HepG2 (cell line): ENCODE measurements around the gene R3HDM1. TPM values are rescaled to one million over a fixed set of nuclear protein-coding genes. Genes with fewer than 3 reads are reported as not detected.

Experiments used
- BCL6 ChIP-seq: IDR thresholded peaks from 2 replicates; pipeline ENCODE4 v1.6.1; 2016; ENCODE audit warnings: missing genetic modification reagents, missing compliant biosample characterization
- ESRRA ChIP-seq: sonication (generic); formaldehyde crosslinking; IDR thresholded peaks from 2 replicates; pipeline ENCODE4 v1.5.1; 2020; ENCODE audit warnings: mild to moderate bottlenecking, low read depth, missing genetic modification reagents
- RCOR2 ChIP-seq: IDR thresholded peaks from 2 replicates; pipeline ENCODE4 v1.6.1; 2016; ENCODE audit warnings: missing biosample characterization, missing genetic modification reagents
- polyA plus RNA-seq, 8 experiments: library from polyadenylated mRNA; depleted of rRNA in 3 of 8; stranded (reverse) in 7 of 8; unstranded in 1 of 8; fragments of >200 nt; fragmentation: Illumina TruSeq in 4 of 8; extraction: Trizol in 4 of 8; gene quantifications; 2 replicates each; pipeline versions ENCODE4 v1.2.1 to v1.2.3, GENCODE V29; 2011 to 2016; ENCODE audit warnings: low read depth in 4 of 8, missing spikeins in 1 of 8, mixed read lengths in 1 of 8; ENCODE audit not compliant: insufficient read depth in 1 of 8
- total RNA-seq, 5 experiments: library from RNA; depleted of rRNA; stranded (reverse); fragments of >200 nt; fragmentation: Illumina TruSeq; extraction: Trizol; gene quantifications; 2 replicates each; pipeline ENCODE4 v1.2.3, GENCODE V29; 2016; ENCODE audit warnings: low read depth in 1 of 5
- TF ChIP-seq, protein P1 (sequence below): sonication (generic); formaldehyde crosslinking; IDR thresholded peaks from 2 replicates; pipeline ENCODE4 v1.8.0; 2022; ENCODE audit warnings: mild to moderate bottlenecking, missing genetic modification reagents; ENCODE audit not compliant: insufficient replicate concordance
- TF ChIP-seq, protein P2 (sequence below): sonication (generic); formaldehyde crosslinking; IDR thresholded peaks from one replicate; pipeline ENCODE4 v1.5.1; 2020; ENCODE audit warnings: mild to moderate bottlenecking, missing genetic modification reagents; ENCODE audit errors: not compliant biosample characterization
- TF ChIP-seq, protein P3 (sequence below): sonication (generic); formaldehyde crosslinking; IDR thresholded peaks from 2 replicates; pipeline ENCODE4 v1.8.1; 2023; ENCODE audit warnings: missing genetic modification reagents, mild to moderate bottlenecking, borderline replicate concordance
- TF ChIP-seq, protein P4 (sequence below): sonication (generic); formaldehyde crosslinking; IDR thresholded peaks from 2 replicates; pipeline ENCODE4 v1.4.0; 2020; ENCODE audit warnings: missing genetic modification reagents

The R3HDM1 gene
- total and polyA plus RNA-seq, 2 of the 13 experiments (the other 11 are each of a cell fraction or from before 2014, with no cell fraction given) = 15.7 to 54.3 TPM

DNA sequence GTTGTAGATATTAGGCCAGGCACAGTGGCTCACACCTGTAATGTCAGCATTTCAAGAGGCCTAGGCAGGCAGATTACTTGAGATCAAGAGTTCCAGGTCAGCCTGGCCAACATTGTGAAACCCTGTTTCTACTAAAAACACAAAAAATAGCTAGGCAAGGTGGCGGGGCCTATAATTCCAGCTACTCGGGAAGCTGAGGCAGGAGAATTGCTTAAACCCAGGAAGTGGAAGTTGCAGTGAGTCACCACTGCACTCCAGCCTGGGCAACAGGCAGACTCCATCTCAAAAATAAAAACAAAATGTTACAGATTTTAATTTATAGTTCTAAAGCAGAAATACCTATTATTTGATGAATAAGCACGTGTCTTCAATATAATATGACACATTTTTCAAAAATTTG is 144.7 kb downstream of the R3HDM1 start (continued):
- TF ChIP-seq, protein P1, sequence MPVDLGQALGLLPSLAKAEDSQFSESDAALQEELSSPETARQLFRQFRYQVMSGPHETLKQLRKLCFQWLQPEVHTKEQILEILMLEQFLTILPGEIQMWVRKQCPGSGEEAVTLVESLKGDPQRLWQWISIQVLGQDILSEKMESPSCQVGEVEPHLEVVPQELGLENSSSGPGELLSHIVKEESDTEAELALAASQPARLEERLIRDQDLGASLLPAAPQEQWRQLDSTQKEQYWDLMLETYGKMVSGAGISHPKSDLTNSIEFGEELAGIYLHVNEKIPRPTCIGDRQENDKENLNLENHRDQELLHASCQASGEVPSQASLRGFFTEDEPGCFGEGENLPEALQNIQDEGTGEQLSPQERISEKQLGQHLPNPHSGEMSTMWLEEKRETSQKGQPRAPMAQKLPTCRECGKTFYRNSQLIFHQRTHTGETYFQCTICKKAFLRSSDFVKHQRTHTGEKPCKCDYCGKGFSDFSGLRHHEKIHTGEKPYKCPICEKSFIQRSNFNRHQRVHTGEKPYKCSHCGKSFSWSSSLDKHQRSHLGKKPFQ = no peak
- no peak for TF ChIP-seq BCL6
- TF ChIP-seq ESRRA = no peak
- TF ChIP-seq, protein P2, sequence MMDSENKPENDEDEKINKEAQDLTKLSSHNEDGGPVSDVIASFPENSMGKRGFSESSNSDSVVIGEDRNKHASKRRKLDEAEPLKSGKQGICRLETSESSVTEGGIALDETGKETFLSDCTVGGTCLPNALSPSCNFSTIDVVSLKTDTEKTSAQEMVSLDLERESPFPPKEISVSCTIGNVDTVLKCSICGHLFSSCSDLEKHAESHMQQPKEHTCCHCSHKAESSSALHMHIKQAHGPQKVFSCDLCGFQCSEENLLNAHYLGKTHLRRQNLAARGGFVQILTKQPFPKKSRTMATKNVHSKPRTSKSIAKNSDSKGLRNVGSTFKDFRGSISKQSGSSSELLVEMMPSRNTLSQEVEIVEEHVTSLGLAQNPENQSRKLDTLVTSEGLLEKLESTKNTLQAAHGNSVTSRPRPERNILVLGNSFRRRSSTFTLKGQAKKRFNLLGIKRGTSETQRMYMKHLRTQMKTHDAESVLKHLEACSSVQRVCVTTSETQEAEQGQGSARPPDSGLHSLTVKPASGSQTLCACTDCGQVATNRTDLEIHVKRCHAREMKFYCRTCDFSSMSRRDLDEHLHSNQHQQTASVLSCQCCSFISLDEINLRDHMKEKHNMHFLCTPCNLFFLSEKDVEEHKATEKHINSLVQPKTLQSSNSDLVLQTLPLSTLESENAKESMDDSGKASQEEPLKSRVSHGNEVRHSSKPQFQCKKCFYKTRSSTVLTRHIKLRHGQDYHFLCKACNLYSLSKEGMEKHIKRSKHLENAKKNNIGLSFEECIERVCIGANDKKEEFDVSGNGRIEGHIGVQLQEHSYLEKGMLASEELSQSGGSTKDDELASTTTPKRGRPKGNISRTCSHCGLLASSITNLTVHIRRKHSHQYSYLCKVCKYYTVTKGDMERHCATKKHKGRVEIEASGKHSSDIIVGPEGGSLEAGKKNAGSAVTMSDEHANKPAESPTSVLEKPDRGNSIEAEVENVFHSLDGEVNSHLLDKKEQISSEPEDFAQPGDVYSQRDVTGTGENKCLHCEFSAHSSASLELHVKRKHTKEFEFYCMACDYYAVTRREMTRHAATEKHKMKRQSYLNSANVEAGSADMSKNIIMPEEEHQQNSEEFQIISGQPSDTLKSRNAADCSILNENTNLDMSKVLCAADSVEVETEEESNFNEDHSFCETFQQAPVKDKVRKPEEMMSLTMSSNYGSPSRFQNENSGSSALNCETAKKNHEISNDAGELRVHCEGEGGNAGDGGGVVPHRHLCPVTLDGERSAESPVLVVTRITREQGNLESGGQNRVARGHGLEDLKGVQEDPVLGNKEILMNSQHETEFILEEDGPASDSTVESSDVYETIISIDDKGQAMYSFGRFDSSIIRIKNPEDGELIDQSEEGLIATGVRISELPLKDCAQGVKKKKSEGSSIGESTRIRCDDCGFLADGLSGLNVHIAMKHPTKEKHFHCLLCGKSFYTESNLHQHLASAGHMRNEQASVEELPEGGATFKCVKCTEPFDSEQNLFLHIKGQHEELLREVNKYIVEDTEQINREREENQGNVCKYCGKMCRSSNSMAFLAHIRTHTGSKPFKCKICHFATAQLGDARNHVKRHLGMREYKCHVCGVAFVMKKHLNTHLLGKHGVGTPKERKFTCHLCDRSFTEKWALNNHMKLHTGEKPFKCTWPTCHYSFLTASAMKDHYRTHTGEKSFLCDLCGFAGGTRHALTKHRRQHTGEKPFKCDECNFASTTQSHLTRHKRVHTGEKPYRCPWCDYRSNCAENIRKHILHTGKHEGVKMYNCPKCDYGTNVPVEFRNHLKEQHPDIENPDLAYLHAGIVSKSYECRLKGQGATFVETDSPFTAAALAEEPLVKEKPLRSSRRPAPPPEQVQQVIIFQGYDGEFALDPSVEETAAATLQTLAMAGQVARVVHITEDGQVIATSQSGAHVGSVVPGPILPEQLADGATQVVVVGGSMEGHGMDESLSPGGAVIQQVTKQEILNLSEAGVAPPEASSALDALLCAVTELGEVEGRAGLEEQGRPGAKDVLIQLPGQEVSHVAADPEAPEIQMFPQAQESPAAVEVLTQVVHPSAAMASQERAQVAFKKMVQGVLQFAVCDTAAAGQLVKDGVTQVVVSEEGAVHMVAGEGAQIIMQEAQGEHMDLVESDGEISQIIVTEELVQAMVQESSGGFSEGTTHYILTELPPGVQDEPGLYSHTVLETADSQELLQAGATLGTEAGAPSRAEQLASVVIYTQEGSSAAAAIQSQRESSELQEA = no peak
- no peak for TF ChIP-seq RCOR2 (CRISPR knock-in tag)
- TF ChIP-seq, protein P3, sequence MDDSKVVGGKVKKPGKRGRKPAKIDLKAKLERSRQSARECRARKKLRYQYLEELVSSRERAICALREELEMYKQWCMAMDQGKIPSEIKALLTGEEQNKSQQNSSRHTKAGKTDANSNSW (CRISPR knock-in tag) = no peak
- TF ChIP-seq, protein P4, sequence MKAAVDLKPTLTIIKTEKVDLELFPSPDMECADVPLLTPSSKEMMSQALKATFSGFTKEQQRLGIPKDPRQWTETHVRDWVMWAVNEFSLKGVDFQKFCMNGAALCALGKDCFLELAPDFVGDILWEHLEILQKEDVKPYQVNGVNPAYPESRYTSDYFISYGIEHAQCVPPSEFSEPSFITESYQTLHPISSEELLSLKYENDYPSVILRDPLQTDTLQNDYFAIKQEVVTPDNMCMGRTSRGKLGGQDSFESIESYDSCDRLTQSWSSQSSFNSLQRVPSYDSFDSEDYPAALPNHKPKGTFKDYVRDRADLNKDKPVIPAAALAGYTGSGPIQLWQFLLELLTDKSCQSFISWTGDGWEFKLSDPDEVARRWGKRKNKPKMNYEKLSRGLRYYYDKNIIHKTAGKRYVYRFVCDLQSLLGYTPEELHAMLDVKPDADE (CRISPR knock-in tag) = no peak
